HepG2 (cell line): ENCODE results near the gene ZNF503. TPM values are rescaled to one million over a fixed set of nuclear protein-coding genes. Genes with fewer than 3 reads are reported as not detected.

Source experiments
- CBFB ChIP-seq: sonication (generic); formaldehyde crosslinking; IDR thresholded peaks from 2 replicates; pipeline ENCODE4 v1.4.0; 2020; ENCODE audit warnings: missing genetic modification reagents
- EEA1 ChIP-seq: sonication (generic); formaldehyde crosslinking; IDR thresholded peaks from 2 replicates; pipeline ENCODE4 v1.5.1; 2020; ENCODE audit warnings: mild to moderate bottlenecking, missing genetic modification reagents, borderline replicate concordance
- ELF4 ChIP-seq: sonication (generic); formaldehyde crosslinking; IDR thresholded peaks from 2 replicates; pipeline ENCODE4 v1.5.0; 2020; ENCODE audit warnings: missing genetic modification reagents, mild to moderate bottlenecking, moderate library complexity, borderline replicate concordance
- FOXJ3 ChIP-seq: sonication (generic); formaldehyde crosslinking; IDR thresholded peaks from 2 replicates; pipeline ENCODE4 v1.4.0; 2020; ENCODE audit warnings: missing genetic modification reagents, mild to moderate bottlenecking, borderline replicate concordance
- FOXO1 ChIP-seq: sonication (generic); formaldehyde crosslinking; IDR thresholded peaks from 2 replicates; pipeline ENCODE4 v1.4.0; 2020; ENCODE audit warnings: missing genetic modification reagents
- GLI4 ChIP-seq: sonication (generic); formaldehyde crosslinking; IDR thresholded peaks from 2 replicates; pipeline ENCODE4 v1.5.1; 2020; ENCODE audit warnings: missing genetic modification reagents, mild to moderate bottlenecking, moderate library complexity, borderline replicate concordance
- HDAC2 ChIP-seq: sonication (generic); formaldehyde crosslinking; IDR thresholded peaks from 2 replicates; pipeline ENCODE4 v1.4.0; 2020; ENCODE audit warnings: missing genetic modification reagents
- HNRNPUL1 ChIP-seq: fragments of 200-400 bp; formaldehyde crosslinking; IDR thresholded peaks from 2 replicates; pipeline ENCODE4 v1.6.1; 2017; ENCODE audit warnings: low read depth, mild to moderate bottlenecking, low read length, moderate library complexity
- NFKBIZ ChIP-seq: IDR thresholded peaks from 2 replicates; pipeline ENCODE4 v1.6.1; 2018; ENCODE audit warnings: missing genetic modification reagents, missing compliant biosample characterization
- SMC3 ChIP-seq: IDR thresholded peaks from 2 replicates; pipeline ENCODE4 v1.6.1; 2011; ENCODE audit warnings: low read length, improper control_type of control experiment
- TP53 ChIP-seq: sonication (generic); formaldehyde crosslinking; conservative IDR thresholded peaks from 2 replicates; pipeline ENCODE4 v1.4.0; 2020; ENCODE audit warnings: missing genetic modification reagents
- ZC3H13 ChIP-seq: sonication (generic); formaldehyde crosslinking; IDR thresholded peaks from 2 replicates; pipeline ENCODE4 v1.8.1; 2023; ENCODE audit warnings: mild to moderate bottlenecking, missing genetic modification reagents, moderate library complexity
- ZNF143 ChIP-seq: sonication (generic); formaldehyde crosslinking; IDR thresholded peaks from 2 replicates; pipeline ENCODE4 v1.4.0; 2020; ENCODE audit warnings: missing genetic modification reagents
- ZNF264 ChIP-seq: sonication (generic); formaldehyde crosslinking; IDR thresholded peaks from 2 replicates; pipeline ENCODE4 v1.4.0; 2020; ENCODE audit warnings: missing genetic modification reagents
- ZNF83 ChIP-seq: sonication (generic); formaldehyde crosslinking; IDR thresholded peaks from 2 replicates; pipeline ENCODE4 v1.4.0; 2020; ENCODE audit warnings: missing genetic modification reagents, mild to moderate bottlenecking, borderline replicate concordance
- polyA plus RNA-seq, 8 experiments: library from polyadenylated mRNA; depleted of rRNA in 3 of 8; stranded (reverse) in 7 of 8; unstranded in 1 of 8; fragments of >200 nt; fragmentation: Illumina TruSeq in 4 of 8; extraction: Trizol in 4 of 8; gene quantifications; 2 replicates each; pipeline versions ENCODE4 v1.2.1 to v1.2.3, GENCODE V29; 2011 to 2016; ENCODE audit warnings: low read depth in 4 of 8, missing spikeins in 1 of 8, mixed read lengths in 1 of 8; ENCODE audit not compliant: insufficient read depth in 1 of 8
- total RNA-seq, 5 experiments: library from RNA; depleted of rRNA; stranded (reverse); fragments of >200 nt; fragmentation: Illumina TruSeq; extraction: Trizol; gene quantifications; 2 replicates each; pipeline ENCODE4 v1.2.3, GENCODE V29; 2016; ENCODE audit warnings: low read depth in 1 of 5
- TF ChIP-seq, protein P1 (sequence below): sonication (generic); formaldehyde crosslinking; IDR thresholded peaks from 2 replicates; pipeline ENCODE4 v1.8.1; 2022; ENCODE audit warnings: mild to moderate bottlenecking, missing genetic modification reagents
- TF ChIP-seq, protein P2 (sequence below): sonication (generic); formaldehyde crosslinking; IDR thresholded peaks from 2 replicates; pipeline ENCODE4 v1.5.1; 2020; ENCODE audit warnings: mild to moderate bottlenecking, missing genetic modification reagents, moderate library complexity
- TF ChIP-seq, protein P3 (sequence below): sonication (generic); formaldehyde crosslinking; IDR thresholded peaks from 2 replicates; pipeline ENCODE4 v1.4.0; 2020; ENCODE audit warnings: missing genetic modification reagents, low read depth, mild to moderate bottlenecking, borderline replicate concordance
- TF ChIP-seq, protein P4 (sequence below): sonication (generic); formaldehyde crosslinking; IDR thresholded peaks from 2 replicates; pipeline ENCODE4 v1.9.0; 2022; ENCODE audit warnings: missing genetic modification reagents, mild to moderate bottlenecking, borderline replicate concordance
- TF ChIP-seq, protein P5 (sequence below): sonication (generic); formaldehyde crosslinking; IDR thresholded peaks from 2 replicates; pipeline ENCODE4 v1.4.0; 2020; ENCODE audit warnings: missing genetic modification reagents

Gene ZNF503
- total and polyA plus RNA-seq, 2 of the 13 experiments (the other 11 are each of a cell fraction or from before 2014, with no cell fraction given) = 2.7 to 8.3 TPM

DNA sequence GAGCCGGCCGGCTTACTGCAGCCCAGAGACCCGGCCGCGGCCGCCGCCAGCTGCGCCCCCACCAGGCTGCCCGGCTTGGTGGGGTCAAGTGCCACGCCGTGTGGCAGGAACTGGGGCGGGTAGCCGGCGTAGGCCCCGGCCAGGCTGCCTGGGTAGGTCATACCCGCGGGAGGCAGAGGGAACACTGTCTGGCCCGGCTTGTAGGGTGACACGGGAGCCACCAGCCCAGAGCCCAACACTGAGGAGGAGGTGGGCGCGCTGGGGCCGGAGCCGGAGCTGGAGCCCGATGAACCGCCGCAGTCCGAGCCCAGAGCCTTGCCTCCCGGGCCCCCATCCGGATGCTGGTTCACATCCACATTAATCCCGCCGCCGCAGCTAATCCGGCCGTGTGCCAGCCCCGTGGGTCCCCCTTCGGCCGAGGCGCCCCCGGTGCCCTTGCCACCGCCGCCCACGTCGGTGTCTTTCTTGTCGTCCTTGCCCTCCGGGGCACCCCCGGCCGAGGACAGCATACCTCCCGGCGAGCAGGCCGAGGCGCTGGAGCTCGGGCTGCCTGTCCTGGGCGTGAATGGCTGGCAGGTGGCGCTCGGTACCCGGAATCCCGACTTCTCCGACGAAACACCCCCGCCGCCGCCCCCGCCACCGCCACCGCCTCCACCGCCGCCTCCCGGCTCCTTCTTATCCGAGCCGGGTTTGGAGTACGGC is 2.0 kb downstream of the ZNF503 start (continued):
- TF ChIP-seq, protein P1, sequence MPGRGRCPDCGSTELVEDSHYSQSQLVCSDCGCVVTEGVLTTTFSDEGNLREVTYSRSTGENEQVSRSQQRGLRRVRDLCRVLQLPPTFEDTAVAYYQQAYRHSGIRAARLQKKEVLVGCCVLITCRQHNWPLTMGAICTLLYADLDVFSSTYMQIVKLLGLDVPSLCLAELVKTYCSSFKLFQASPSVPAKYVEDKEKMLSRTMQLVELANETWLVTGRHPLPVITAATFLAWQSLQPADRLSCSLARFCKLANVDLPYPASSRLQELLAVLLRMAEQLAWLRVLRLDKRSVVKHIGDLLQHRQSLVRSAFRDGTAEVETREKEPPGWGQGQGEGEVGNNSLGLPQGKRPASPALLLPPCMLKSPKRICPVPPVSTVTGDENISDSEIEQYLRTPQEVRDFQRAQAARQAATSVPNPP (CRISPR knock-in tag) = peak; percentile 31; the same call in 1 of the 2 replicates
- TF ChIP-seq HDAC2 (no peak), GLI4 (CRISPR knock-in tag) (peak; percentile 64; the same call in 1 of the 2 replicates), CBFB (no peak), HNRNPUL1 (no peak), ZNF83 (no peak), FOXJ3 (CRISPR knock-in tag) (no peak), ZC3H13 (CRISPR knock-in tag) (no peak; the same call in 1 of the 2 replicates), ZNF264 (CRISPR knock-in tag) (no peak), TP53 (no peak), ZNF143 (no peak), FOXO1 (CRISPR knock-in tag) (no peak), NFKBIZ (CRISPR knock-in tag) (no peak), SMC3 (no peak), EEA1 (CRISPR knock-in tag) (no peak), ELF4 (CRISPR knock-in tag) (no peak)
- TF ChIP-seq, protein P2, sequence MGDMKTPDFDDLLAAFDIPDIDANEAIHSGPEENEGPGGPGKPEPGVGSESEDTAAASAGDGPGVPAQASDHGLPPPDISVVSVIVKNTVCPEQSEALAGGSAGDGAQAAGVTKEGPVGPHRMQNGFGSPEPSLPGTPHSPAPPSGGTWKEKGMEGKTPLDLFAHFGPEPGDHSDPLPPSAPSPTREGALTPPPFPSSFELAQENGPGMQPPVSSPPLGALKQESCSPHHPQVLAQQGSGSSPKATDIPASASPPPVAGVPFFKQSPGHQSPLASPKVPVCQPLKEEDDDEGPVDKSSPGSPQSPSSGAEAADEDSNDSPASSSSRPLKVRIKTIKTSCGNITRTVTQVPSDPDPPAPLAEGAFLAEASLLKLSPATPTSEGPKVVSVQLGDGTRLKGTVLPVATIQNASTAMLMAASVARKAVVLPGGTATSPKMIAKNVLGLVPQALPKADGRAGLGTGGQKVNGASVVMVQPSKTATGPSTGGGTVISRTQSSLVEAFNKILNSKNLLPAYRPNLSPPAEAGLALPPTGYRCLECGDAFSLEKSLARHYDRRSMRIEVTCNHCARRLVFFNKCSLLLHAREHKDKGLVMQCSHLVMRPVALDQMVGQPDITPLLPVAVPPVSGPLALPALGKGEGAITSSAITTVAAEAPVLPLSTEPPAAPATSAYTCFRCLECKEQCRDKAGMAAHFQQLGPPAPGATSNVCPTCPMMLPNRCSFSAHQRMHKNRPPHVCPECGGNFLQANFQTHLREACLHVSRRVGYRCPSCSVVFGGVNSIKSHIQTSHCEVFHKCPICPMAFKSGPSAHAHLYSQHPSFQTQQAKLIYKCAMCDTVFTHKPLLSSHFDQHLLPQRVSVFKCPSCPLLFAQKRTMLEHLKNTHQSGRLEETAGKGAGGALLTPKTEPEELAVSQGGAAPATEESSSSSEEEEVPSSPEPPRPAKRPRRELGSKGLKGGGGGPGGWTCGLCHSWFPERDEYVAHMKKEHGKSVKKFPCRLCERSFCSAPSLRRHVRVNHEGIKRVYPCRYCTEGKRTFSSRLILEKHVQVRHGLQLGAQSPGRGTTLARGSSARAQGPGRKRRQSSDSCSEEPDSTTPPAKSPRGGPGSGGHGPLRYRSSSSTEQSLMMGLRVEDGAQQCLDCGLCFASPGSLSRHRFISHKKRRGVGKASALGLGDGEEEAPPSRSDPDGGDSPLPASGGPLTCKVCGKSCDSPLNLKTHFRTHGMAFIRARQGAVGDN = peak; percentile 62
- TF ChIP-seq, protein P3, sequence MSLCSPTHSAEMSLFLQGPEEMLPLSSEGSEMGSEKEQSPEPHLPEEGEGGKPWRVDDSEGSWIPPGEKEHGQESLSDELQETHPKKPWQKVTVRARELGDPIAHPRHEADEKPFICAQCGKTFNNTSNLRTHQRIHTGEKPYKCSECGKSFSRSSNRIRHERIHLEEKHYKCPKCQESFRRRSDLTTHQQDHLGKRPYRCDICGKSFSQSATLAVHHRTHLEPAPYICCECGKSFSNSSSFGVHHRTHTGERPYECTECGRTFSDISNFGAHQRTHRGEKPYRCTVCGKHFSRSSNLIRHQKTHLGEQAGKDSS (CRISPR knock-in tag) = no peak
- TF ChIP-seq, protein P4, sequence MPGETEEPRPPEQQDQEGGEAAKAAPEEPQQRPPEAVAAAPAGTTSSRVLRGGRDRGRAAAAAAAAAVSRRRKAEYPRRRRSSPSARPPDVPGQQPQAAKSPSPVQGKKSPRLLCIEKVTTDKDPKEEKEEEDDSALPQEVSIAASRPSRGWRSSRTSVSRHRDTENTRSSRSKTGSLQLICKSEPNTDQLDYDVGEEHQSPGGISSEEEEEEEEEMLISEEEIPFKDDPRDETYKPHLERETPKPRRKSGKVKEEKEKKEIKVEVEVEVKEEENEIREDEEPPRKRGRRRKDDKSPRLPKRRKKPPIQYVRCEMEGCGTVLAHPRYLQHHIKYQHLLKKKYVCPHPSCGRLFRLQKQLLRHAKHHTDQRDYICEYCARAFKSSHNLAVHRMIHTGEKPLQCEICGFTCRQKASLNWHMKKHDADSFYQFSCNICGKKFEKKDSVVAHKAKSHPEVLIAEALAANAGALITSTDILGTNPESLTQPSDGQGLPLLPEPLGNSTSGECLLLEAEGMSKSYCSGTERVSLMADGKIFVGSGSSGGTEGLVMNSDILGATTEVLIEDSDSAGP (CRISPR knock-in tag) = 0 out of 2 replicates have a peak, but pooled peaks have one; percentile 6
- TF ChIP-seq, protein P5, sequence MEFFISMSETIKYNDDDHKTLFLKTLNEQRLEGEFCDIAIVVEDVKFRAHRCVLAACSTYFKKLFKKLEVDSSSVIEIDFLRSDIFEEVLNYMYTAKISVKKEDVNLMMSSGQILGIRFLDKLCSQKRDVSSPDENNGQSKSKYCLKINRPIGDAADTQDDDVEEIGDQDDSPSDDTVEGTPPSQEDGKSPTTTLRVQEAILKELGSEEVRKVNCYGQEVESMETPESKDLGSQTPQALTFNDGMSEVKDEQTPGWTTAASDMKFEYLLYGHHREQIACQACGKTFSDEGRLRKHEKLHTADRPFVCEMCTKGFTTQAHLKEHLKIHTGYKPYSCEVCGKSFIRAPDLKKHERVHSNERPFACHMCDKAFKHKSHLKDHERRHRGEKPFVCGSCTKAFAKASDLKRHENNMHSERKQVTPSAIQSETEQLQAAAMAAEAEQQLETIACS (CRISPR knock-in tag) = no peak
